Raji (cell line): Measurements from ENCODE around the gene HHIPL1.

ENCODE experiments used
- POLR2A ChIP-seq: IDR thresholded peaks from 2 replicates; pipeline ENCODE4 v1.6.1; 2011; ENCODE audit warnings: low read depth, low read length, control low read depth; ENCODE audit not compliant: insufficient read depth

Gene HHIPL1

GRCh38 chr14:99643343-99643742 lies 1.6 kb upstream of the HHIPL1 start:
- no peak for TF ChIP-seq POLR2A

- TF ChIP-seq POLR2A = no peak
Observed at GRCh38 chr14:99644035-99644587, 818 bp upstream of the HHIPL1 start.

GRCh38 chr14:99645545-99646505 lies 896 bp downstream of the HHIPL1 start:
- TF ChIP-seq POLR2A = no peak

DNA sequence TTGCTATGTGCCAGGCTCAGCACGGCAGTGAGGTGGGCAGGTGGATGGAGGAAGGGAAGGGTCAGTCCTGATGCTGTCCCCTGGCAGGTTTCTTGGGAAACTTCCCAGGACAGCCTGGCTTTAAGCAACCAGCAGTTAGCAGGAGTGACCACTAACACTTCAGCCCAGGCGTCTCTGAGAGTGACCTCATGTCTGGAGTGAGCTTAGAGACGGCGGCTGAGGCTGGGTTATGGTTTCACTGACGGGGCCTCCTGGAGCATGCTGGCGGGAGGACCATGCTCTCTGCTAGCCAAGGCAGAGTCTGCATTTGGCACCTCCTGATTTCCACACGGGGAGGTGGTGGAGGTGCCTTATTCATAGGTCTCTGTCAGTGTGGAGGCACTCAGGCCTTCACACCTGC lies 2.5 kb downstream of the HHIPL1 start:
- TF ChIP-seq POLR2A = no peak

GRCh38 chr14:99648027-99648784 lies 3.3 kb downstream of the HHIPL1 start:
- no peak for TF ChIP-seq POLR2A

GRCh38 chr14:99649219-99649618 lies 4.3 kb downstream of the HHIPL1 start:
- no peak for TF ChIP-seq POLR2A

DNA sequence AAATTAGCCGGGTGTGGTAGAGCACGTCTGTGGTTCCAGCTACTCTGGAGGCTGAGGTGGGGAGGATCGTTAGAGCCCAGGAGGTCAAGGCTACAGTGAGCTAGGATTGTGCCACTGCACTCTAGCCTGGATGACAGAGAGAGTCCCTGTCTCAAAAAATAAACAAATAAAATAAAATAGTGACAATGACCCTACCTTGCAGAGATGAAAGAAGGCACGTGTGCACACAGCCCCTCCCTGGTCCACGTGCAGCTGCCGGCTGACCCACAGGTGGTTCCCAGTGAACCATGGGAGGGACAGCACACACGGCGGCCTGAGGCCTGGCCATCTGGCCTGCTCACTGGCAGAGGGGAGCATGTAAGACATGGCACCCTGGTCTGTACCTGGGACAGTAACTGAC lies 4.7 kb downstream of the HHIPL1 start:
- TF ChIP-seq POLR2A = no peak

DNA sequence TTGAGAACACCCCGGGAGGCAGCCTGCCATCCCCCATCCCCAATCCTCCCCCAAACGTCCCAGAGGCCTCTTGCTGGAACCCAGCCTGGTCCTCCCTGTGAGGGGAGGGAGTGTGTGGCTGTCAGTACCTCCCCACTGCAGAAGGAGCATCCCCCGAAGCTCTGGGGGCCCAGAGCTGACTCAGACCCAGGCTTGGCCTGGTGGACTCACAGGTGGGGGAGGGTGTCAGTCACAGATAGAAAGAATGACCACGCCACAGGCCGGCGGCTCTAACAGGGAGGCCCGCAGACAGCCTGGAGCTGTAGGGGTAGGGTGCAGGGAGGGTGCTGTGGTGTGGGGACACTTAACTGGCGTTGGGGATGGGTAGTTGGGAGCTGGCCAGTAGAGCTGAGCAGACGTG lies 5.3 kb downstream of the HHIPL1 start:
- no peak for TF ChIP-seq POLR2A

- TF ChIP-seq POLR2A = no peak
Observed at GRCh38 chr14:99651953-99652746, 7.2 kb downstream of the HHIPL1 start.

- no peak for TF ChIP-seq POLR2A
Observed at GRCh38 chr14:99654235-99654985, 9.5 kb downstream of the HHIPL1 start.

DNA sequence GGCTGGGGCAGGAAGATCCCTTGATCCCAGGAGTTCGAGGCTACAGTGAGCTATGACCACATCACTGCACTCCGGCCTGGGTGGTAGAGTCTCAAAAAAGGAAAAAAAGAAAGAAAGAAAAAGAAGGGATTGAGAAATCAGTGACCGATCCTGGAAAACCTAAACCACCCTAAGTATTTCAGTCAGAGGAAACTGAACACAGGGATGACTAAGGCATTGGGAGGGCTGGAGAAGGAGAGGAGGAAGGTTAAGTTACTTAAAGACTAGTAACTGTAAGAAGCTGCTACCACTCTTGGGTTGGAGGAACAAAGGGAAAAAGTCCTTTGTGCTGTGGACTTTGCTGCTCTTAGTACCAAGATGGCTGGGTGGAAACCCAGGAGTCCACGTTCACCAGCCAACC lies 10.6 kb downstream of the HHIPL1 start:
- TF ChIP-seq POLR2A = no peak

GRCh38 chr14:99656171-99656570 lies 11.2 kb downstream of the HHIPL1 start:
- no peak for TF ChIP-seq POLR2A

- TF ChIP-seq POLR2A = no peak
Observed at GRCh38 chr14:99657645-99658155, 12.8 kb downstream of the HHIPL1 start.
